GM19099 (cell line): ENCODE data around the gene STKLD1.
A peak's percentile ranks its signal among the peaks of the same experiment; 100 is the strongest.

Experiments
- POLR2A ChIP-seq: IDR thresholded peaks from 3 replicates; pipeline ENCODE4 v1.6.1; 2011; ENCODE audit warnings: low read depth; ENCODE audit not compliant: insufficient read length; ENCODE audit errors: extremely low read depth

The STKLD1 gene

DNA sequence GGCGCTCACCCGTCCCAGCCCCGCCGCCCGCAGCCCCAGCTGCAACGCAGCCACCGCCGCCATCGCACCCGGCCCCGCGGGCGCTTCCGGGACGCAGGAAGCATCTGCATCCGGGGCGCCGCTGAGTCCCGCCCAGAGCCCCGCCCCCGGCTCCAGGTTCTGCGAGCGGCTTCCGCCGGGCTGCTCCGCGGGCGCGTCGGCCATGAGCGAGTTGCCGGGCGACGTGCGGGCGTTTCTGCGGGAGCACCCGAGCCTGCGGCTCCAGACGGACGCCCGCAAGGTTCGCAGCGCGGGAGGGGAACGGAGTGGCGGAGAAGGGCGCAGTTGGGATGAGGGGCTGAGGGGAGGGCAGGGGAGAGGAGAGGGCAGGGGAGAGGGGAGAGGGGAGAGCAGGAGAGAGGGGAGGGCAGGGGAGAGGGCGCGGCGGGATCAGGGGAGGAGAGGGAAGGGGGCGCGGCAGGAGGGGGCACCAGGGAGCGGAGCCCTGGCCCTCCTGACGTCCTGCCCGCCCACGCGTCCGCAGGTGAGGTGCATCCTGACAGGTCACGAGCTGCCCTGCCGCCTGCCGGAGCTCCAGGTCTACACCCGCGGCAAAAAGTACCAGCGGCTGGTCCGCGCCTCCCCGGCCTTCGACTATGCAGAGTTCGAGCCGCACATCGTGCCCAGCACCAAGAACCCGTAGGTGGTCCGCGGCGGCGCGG, 19.6 kb upstream of the STKLD1 start, which contains the start of the genes SURF1 and SURF2:
SURF1 (minus strand) TSS at position 97 of the 701 bp plus-strand sequence; CDS start at position 63, 34 bp downstream.
SURF2 (plus strand) TSS at position 160 of the 701 bp plus-strand sequence; CDS start at position 203, 43 bp downstream.
- peak; percentile 90 for TF ChIP-seq POLR2A

DNA sequence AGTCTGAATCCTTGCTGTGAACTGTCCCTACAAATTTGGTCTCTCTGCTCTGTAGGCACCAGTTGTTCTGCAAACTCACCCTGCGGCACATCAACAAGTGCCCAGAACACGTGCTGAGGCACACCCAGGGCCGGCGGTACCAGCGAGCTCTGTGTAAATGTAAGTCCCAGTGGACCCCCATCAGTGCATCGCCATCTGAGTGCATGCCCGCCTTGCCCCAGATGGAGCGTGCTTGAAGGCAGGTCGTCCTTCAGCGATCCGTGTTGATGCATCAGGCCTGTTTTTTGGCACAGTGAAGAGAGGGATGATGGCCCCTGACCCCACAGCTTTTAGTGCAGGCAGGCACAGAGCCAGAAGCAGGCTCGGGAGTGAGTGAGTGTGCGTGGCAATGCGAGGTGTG, 18.5 kb upstream of the STKLD1 start:
- no peak for TF ChIP-seq POLR2A

DNA sequence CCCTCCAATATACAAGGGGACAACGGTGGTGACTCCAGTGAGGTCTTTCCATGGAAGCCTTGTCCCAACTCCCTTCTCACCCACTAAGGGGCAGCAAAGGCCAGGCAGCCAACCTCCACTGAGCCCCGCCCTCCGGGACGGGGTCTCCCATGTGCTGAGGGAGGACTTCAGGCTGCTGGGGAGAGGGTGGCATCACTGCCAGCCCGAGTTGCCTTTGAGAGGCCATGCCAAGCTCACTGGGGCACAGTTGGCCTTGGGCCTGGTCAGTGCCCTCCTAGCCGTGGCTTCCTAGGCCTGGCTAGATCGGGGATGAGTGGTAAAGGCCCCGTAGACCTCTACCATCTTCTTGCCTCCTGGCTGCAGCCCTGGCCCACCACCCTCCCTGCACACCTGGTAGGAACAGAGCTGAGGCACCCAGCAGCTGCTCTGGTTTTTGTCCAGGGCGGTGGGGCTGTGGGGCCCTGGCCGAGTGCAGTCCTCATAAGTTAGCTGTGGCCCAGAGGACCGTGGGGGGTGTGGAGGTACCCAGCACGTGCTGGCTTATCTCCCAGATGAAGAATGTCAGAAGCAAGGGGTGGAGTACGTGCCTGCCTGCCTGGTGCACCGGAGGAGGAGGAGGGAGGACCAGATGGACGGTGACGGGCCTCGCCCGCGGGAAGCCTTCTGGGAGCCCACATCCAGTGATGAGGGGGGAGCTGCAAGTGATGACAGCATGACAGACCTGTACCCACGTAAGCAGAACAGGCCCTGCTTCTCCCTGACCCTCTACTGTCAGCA, 16.6 kb upstream of the STKLD1 start:
- no peak for TF ChIP-seq POLR2A

DNA sequence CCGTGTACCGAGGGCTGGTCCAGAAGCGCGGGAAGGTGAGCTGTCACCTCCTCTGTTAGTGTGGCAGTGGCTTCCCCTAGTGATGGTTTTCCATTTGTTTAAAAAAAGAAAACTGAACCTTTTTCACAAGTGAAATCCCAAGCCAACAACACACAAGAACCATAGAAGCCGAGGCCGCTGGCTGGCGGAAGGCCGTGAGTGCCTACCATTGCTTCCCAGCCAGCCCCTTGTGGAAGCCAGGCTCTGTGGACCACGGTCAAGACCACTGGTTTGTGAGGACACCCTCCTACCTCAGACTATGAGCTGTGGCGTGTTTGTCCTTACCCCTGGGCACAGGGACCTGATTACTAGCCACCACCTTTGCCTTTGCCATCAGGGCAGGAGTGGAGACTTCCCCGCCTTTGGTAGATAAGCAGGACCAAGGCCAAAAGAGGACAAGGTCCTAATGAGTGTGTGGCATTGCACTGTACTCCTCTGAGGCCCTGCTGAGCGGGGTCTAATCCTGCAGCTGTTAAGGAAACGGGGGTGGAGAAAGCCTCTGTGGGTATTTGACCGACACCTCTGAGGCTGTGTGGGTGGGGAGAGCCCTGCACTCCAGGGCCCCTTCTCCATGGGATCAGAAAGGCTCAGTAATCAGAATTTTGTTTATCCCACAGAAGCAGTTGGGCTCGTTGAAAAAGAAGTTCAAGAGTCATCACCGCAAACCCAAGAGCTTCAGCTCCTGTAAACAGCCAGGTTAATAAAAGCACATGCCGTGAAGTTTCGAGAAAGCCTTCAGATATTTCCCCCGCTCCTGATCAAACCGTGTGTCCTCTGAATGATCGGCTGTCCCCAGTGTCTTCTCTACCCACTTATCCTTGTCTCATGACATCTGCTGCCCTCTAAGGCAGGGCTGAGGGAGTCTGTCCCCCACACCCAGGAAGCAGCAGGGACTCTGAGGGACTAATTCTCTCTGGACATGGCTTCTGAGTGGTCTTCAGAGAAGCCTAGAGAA, 15.5 kb upstream of the STKLD1 start:
- TF ChIP-seq POLR2A, result no peak

DNA sequence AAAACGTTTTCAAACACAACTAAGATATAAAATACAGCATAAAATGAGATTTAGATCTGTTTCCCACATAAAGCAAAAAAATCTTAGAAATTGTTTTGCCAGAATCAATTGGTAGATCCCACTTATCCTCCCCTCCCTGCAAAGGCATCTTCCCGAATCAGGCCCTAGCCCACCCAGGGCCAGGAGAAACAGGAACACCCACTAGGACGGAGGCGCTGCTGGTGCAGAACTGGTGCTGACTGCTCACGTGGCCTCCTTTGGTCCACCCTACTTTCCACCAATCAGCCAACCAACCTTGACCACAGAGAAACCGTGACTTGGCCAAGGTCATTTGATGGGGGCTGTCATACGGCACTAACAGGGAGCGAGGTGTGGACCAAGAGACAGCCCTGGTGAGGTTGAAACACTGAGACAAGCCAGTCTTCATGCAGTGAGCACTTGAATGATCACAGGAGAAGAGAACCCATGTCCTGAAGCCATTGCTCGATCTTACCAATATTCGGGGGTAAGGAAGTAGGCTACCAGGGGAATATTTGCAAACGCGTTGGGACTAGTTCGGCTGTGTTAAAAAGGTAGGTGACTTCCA, 14.6 kb upstream of the STKLD1 start:
- TF ChIP-seq POLR2A, result no peak

GRCh38 chr9:133362359-133363044, 13.7 kb upstream of the STKLD1 start:
- no peak for TF ChIP-seq POLR2A

DNA sequence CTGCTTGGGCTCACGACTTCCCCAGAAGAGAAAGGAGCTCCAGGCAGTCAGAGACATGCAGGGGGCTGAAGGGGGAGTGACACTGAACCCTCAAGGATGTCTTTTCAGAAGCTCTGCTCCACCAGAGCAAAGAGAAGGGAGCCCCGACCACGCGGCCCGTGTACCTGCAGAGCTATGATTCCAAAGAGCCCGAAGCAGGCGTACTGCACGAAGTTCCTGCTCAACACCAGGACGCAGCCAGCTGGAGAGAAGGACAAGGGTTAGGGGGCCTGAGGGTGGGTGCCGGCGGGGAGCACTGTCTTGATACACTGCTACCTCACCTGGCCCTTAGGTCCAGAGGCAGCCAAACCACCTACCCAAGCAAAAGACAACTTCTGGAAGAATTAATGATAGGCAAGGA, 9.7 kb upstream of the STKLD1 start:
- no peak for TF ChIP-seq POLR2A

GRCh38 chr9:133367221-133367620, 8.9 kb upstream of the STKLD1 start:
- TF ChIP-seq POLR2A, result no peak

GRCh38 chr9:133367778-133368177, 8.4 kb upstream of the STKLD1 start:
- no peak for TF ChIP-seq POLR2A

DNA sequence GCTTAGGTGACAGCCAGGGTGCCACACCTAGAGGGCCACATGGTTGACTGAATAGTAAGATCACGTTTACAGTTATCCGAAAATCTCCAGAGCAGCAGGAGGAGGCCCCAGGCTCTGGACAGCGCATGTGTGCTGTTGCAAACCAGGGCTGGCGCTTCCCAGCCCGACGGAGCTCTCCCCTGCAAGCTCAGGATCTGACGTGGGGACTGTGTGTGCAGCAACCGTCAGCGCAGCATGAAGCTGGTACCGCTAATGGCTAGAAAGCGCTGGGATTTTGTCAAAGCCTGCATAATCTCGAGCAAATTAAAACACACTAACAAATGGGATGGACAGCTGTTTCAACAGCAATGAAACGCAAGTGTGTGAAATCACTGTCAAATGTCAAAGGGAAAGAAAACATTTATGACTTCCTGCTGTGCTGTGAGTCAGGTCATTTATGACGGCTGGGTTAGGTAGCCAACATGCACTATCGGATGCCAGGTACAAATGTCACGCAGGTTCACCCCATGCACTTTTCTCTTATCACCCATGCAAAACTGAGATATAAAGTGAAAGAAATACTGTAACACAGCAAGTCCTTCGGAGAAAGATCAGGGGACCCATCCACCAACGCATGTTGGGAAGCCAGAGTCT, 7.8 kb upstream of the STKLD1 start:
- TF ChIP-seq POLR2A, result no peak

DNA sequence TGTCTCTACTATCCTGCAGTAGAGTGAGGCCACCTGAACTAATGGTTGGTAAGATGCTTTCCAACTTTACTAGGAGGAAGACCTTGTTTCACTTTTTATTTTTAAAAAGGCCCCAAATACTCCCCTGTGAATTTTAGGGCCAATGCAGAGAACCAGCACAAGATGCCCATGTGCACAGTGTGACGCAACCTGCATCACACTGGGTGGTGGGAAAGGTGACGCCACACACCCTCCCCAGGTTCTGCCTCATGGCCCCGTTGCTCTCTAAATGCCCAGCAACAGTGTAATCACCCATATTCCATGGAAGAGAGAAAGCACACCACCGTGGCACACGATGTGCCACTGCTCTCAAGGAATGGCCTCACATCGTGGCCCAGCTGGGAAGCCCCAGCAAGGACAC, 6.7 kb upstream of the STKLD1 start:
- no peak for TF ChIP-seq POLR2A

- no peak for TF ChIP-seq POLR2A
Measured at GRCh38 chr9:133369933-133370332, 6.2 kb upstream of the STKLD1 start.

- no peak for TF ChIP-seq POLR2A
Measured at GRCh38 chr9:133370685-133371084, 5.5 kb upstream of the STKLD1 start.
